ENCODE data around the gene KCNE3.
"Not testable (repeated sequence)": the region's sequence is repeated elsewhere in the genome, so short reads cannot be mapped to it uniquely, and the experiment has no call there.

KCNE3 gene

GRCh38 chr11:74443071-74443864 is 24.1 kb downstream of the KCNE3 start:
- DNase-seq (ENCODE audit: low read depth, low spot score), result peak; percentile 43

DNA sequence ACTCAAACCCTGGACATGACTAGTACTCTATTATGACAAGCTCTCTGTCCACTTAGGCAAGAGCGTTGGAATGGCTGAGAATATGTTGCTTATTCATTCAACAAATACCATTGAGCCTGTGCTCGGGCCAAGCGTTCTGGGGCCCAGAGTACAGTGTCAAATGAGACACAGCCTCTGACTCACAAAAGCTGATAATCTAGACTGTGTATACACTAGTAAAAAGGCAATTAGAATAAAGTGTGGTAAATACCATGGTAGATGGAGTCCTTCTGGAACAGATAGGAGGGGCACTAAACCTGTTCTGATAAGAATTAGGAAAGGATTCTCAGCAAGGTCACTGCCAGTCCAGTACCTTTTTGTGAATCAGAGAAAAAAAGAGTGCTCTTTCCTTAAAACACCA is 24.7 kb downstream of the KCNE3 start:
- DNase-seq (ENCODE audit: low read depth, low spot score), result no peak

- DNase-seq (ENCODE audit: low read depth, low spot score), result no peak
Measured at GRCh38 chr11:74438681-74439080, 28.7 kb downstream of the KCNE3 start.

- no peak for DNase-seq (ENCODE audit: low read depth, low spot score)
Measured at GRCh38 chr11:74437441-74438042, 29.8 kb downstream of the KCNE3 start.

- no peak for DNase-seq (ENCODE audit: low read depth, low spot score)
Measured at GRCh38 chr11:74434528-74434927, 32.8 kb downstream of the KCNE3 start.

GRCh38 chr11:74429205-74429604 is 38.1 kb downstream of the KCNE3 start:
- DNase-seq (ENCODE audit: low read depth, low spot score), result no peak

DNA sequence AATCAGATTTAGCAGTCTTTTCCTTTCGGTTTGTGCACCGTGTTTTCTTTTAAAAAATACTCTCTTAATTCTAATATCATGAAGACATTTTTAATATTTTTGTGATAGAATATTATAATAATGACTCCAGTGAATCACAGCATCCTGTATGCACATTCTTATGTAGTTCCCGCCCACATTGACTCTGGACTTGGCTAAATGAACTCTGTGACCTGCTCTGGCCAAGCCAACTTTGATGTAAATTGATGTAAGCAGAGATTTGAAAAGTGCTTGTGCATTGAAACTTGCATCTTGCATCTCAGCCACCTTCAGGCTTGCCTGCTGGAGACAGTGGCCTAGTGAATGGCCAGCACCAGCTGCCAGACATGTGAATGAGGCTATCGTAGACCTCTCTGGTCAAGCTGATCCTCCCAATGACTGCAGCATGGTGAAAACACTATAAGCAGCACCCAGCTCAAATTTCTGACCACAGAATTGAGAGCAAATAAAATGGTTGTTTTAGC is 39.9 kb downstream of the KCNE3 start:
- DNase-seq (ENCODE audit: low read depth, low spot score), result no peak

- no peak for DNase-seq (ENCODE audit: low read depth, low spot score)
Measured at GRCh38 chr11:74425100-74425499, 42.2 kb downstream of the KCNE3 start.

DNA sequence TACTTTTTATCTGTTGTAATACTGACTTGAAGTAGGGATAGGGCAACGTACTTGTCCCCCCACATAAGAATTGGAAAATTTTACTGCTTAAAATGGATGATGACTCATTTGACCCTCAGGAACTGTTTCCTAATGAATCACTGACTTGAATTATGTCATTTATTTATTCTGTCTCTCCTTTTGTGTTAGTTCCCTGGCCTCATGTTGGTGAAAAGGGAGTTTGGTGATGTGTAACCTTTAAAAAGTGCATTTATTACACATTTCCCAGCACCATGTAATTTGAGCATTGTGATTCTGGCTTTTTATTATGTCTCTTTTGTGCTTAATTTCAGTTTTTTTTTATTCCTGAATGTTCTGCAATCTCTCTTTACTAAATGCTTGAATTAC is 48.8 kb downstream of the KCNE3 start:
- DNase-seq (ENCODE audit: low read depth, low spot score), result no peak

GRCh38 chr11:74417860-74418508 is 49.4 kb downstream of the KCNE3 start:
- no peak for DNase-seq (ENCODE audit: low read depth, low spot score)

DNA sequence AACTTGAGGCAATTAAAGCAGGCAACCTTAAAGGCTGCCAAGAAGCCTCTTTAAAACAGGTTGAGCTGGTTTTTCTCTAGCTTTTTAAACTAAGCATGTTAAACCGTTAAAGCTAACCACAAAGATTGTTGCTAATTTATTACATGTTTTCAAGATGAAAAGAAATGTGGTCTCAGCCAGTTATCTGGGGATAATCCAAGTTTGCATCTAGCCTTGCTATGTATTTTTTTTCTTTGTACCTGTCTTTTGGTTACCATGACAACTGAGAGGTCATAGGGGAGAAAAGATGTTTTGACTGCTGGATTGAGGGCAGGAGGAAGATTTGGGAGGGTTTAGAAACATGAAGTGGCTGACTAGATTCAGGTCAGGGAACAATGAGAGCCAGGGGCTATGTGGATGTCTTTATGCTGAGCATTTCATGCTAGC is 50.0 kb downstream of the KCNE3 start:
- DNase-seq (ENCODE audit: low read depth, low spot score), result peak; percentile 25

DNA sequence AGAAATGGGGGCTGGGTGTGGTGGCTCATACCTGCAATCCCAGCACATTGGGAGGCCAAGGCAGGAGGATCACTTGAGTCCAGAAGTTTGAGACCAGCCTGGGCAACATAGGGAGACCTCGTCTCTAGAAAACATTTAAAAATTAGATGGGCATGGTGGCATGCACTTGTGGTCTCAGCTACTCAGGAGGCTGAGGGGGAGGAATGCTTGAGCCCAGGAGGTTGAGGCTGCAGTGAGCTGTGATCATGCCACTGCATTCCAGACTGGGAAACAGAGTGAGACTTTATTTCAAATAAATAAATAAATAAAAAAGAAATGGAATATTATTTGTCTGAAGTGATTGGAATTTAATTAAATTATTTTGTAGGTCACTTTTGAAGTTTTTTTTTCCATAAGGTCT is 50.4 kb downstream of the KCNE3 start:
- DNase-seq (ENCODE audit: low read depth, low spot score), result not testable (repeated sequence)

DNA sequence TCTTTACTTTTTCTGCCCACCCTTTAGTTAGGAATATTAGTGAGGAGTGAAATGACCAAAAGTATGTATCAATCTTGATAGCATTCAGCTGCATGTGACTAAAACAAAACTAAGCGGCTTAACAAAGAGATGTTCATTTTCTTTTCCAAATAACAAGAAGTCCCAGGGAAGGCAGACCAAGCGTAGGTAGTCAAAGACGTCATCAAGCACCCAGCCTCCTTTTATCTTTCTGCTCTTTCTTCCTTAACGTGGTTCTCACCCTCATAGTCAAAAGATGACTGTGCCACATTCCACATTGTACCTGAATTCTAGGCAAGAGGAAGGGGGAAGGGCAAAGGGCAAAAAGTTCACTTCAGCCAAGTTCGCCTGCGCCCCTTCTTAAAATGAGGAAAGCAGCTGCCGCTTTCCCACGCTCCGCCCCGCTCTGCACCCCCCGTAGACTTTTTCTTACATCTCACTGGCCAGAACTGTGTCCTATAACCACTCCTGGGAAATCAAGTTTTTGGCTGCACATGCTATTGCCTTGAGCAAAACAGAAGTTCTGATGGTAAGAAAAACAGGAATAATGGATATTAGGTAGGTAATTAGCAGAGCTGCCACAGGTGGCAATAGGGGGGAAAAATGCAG is 54.5 kb downstream of the KCNE3 start:
- DNase-seq (ENCODE audit: low read depth, low spot score), result no peak

DNA sequence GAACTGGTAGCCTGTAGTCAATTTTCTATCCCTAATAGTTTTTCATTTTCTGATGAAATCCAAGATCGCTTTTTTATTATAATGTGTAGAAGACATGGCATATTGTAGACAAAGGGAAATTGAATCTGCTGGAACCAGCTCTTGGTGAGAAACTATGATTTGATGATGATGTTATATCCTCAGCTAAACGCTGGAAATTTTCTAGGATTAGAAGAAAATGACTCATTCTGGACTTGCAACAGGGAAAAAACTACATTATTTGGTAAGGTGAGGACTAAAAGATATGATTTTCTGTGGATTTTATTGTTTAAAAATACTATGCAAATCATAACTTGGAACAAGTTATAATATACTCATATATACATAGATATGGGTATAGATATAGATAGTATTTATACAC is 55.0 kb downstream of the KCNE3 start:
- DNase-seq (ENCODE audit: low read depth, low spot score), result no peak

DNA sequence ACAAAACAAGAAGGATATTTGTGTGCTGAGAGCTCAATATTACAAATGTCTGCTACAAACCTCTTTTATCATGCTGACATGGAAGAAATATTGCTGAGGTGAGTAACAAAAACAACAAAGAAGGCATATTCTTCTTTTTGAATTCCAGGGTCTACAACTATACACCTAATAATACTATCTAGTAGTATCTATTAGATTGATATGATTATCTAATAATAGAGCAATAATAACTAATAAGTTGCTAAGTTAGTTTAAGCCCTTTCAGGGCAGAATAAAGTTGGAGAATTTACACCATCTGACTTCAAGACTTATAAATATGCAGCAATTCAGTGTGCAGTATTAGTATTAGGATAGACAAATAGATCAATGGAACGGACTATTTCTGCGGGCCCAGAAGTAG is 57.7 kb downstream of the KCNE3 start:
- DNase-seq (ENCODE audit: low read depth, low spot score), result no peak

Data from ELF-1 (cell line).